Caki2 (cell line): ENCODE data around the gene CD209. TPM values are rescaled to one million over a fixed set of nuclear protein-coding genes. Genes with fewer than 3 reads are reported as not detected.
"Not testable (repeated sequence)": the region's sequence is repeated elsewhere in the genome, so short reads cannot be mapped to it uniquely, and the experiment has no call there.

Source experiments
- DNase-seq: peaks from one replicate; pipeline ENCODE4 v3.0.0-alpha.2; 2015; ENCODE audit warnings: low read depth
- in situ Hi-C: cut with HindIII; loops from 2 replicates; pipeline ENCODE4 v1.10.0; 2016; ENCODE audit warnings: low sequenced_read_pairs, low pct_unique_long_range_greater_than_20kb, mixed read lengths
- total RNA-seq: library from RNA; depleted of rRNA; stranded (reverse); fragments of >200 nt; shearing (Covaris generic); gene quantifications from 2 replicates; pipeline ENCODE4 v1.2.3, GENCODE V29; 2014; ENCODE audit warnings: low replicate concordance; rRNA removed

CD209 gene, protein sequence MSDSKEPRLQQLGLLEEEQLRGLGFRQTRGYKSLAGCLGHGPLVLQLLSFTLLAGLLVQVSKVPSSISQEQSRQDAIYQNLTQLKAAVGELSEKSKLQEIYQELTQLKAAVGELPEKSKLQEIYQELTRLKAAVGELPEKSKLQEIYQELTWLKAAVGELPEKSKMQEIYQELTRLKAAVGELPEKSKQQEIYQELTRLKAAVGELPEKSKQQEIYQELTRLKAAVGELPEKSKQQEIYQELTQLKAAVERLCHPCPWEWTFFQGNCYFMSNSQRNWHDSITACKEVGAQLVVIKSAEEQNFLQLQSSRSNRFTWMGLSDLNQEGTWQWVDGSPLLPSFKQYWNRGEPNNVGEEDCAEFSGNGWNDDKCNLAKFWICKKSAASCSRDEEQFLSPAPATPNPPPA
- total RNA-seq: not detected in 2 replicates

GRCh38 chr19:7746903-7747884, at the start of gene CD209:
Gene CD209, minus strand, starts transcription at chr19:7747534. Its CDS starts 23 bp downstream, at chr19:7747511.
- DNase-seq: no peak
- in situ Hi-C loops: no loop called here

GRCh38 chr19:7795555-7796161, 48.3 kb upstream of the CD209 start:
- in situ Hi-C loops: no loop called here
- DNase-seq: no peak

- in situ Hi-C loops: no loop called here
- DNase-seq: no peak
Measured at GRCh38 chr19:7793493-7793892, 46.2 kb upstream of the CD209 start.

GRCh38 chr19:7792701-7793100, 45.4 kb upstream of the CD209 start:
- DNase-seq, in situ Hi-C loops: not testable (repeated sequence)

- in situ Hi-C loops: no loop called here
- DNase-seq: no peak
Measured at GRCh38 chr19:7792281-7792680, 44.9 kb upstream of the CD209 start.

GRCh38 chr19:7790416-7790815, 43.1 kb upstream of the CD209 start:
- no peak for DNase-seq
- in situ Hi-C loops: no loop called here

- in situ Hi-C loops: no loop called here
Measured at GRCh38 chr19:7789447-7789846, 42.1 kb upstream of the CD209 start.

DNA sequence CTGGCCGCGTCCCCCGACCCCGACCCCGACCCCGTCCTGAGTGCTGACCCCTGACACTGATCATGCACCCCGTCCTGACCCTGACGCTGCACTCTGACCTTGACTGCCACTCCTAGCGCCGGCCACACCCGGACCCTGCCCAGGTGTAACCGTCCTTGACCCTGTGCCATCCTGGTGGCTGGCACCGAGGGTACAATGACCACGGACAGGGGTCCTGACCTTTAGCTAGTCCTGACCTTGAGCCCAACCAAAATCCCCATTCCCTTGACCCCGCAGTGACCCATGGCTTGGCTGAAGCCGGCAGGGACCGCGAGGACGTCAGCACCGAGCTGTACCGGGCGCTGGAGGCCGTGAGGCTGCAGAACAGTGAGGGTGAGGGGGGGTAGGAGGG, 41.6 kb upstream of the CD209 start:
- no peak for DNase-seq
- in situ Hi-C loops: no loop called here

More at GRCh38 chr19:7789447-7789846, 42.1 kb upstream of the CD209 start:
- DNase-seq: no peak

DNA sequence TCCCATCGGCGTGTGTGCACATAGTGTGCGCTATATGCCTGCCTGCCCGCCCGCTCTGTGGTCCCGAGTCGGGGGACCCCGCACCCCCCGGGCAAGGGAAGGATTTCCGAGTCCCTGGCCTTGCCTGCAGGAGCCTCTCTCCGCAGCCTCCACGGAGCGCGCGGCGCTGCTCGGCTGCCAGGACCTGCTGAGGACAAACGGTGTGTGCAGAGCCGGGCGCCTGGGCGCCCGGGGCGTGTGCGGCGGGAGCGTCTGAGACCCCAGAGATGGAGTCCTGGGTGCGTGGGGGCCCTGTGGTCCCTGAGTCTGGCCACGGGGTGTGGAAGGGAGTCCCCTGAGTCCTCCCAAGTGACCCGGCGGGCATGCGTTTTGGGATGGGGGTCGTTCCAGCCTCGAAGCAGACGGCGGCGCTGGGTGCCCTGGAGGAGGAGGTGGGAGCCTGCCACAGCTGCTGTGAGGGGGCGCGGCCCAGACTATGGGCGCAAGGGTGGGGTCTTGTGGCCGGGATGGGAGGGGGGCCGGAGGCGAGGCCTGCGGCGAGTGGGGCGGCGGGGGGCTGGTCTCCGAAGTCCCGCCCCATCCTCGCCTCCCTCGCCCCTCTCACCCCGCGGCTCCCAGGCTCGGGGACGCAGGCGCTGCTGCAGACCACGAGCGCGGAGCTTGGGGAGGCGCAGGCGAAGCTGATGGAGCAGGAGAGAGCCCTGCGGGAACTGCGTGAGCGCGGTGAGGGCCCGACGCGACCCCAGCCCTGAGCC, 41.0 kb upstream of the CD209 start:
- in situ Hi-C loops: no loop called here
- DNase-seq: no peak

- DNase-seq: no peak
- in situ Hi-C loops: no loop called here
Measured at GRCh38 chr19:7787602-7788177, 40.4 kb upstream of the CD209 start.

DNA sequence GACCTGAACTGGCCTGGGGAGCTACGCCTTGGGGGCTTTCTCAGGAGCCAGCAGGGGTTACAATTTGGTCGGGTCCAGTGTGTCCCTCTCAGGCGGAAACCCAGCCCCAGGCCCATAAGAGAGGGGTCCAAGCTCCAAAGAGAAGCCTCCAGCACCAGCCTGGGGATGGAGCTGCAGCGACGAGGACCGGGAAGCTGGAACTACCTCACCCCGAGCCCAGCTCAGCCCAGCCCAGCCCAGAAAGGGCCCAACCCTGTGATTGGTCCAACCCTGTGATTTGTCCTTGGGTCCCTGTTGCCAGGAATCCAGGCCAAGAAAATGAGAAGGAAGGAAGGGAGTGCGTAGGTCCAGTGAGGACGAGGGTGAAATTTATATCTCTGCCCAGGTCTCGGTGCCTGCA, 39.8 kb upstream of the CD209 start:
- in situ Hi-C loops: no loop called here
- DNase-seq: no peak

DNA sequence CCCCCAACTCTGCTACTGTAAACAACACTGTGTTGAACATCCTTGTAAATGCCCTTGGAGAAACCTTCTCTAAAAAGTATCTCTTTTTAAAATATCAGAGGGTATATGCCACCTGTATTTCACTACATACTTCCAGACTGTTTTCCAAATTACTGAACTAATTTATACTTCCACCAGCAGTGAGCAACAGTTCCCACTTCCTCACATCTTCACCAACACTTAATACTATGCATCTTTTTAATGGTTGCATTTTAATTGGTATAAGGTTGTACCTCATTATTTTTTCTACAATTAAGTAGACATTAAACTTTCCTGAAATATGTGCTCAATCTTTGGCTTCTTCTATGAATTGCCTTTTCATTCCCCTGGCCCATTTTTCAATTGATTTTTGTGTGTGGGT, 37.5 kb upstream of the CD209 start:
- DNase-seq: no peak
- in situ Hi-C loops: no loop called here

GRCh38 chr19:7783991-7784423, 36.7 kb upstream of the CD209 start:
- no peak for DNase-seq
- in situ Hi-C loops: no loop called here

GRCh38 chr19:7781157-7781556, 33.8 kb upstream of the CD209 start:
- no peak for DNase-seq
- in situ Hi-C loops: no loop called here

DNA sequence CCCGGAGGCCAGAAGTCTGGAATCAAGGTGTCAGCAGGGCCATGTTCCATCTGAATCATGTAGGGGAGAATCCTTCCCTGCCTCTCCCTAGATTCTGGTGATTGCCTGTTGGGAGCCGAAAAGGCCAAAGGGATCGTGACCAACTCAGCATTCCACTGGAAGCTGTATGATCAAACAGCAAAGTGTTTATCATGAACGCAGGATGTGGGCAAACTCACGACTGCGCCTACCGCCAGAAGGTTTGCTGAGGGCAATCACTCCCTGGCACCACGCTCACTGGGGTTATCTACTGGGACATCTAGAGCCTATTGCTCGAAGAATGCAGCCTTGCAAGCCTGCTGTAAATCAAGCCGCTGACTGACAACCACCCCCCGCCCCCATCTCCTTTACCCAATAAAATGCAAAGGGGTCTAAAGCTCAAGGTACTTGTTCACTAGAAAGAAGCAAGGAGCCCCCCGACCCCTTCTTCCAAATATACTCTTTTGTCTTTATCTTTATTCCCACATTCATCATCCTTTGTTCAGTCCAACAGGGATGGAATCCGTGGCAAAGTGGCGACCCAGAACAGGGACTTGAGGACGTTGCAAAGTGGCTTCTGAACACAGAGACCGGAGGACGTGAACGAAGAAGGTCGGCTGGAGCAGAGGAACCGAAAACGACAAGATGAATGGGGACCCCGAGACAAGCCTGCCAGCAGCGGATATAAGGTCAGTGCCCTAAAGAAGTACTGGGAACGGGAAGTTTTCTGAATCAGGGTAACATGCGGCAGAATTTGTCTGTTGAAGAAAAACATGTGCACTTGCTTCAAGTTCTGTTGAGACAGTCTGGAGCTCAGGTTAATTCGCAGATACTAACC, 32.5 kb upstream of the CD209 start:
- in situ Hi-C loops: no loop called here
- DNase-seq: no peak

DNA sequence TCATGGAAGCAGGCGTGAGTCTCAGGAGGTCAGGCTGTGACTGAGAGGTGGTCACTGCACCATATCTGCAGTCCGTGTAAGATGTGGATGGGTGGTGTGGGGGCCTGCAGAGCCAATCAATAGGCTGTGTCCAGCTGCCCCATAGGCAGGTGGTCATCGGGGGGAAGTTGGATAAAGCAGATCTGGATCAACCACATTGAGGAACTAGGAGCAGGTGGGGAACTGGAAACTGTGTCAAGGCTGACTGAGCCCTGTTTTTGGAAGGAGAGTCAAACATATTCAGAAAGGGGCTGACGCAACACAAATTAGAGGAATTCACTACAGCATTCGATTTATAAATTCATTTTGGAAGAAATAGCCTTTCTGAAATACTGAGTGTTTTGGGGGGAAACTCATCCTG, 30.7 kb upstream of the CD209 start:
- DNase-seq: no peak
- in situ Hi-C loops: no loop called here

DNA sequence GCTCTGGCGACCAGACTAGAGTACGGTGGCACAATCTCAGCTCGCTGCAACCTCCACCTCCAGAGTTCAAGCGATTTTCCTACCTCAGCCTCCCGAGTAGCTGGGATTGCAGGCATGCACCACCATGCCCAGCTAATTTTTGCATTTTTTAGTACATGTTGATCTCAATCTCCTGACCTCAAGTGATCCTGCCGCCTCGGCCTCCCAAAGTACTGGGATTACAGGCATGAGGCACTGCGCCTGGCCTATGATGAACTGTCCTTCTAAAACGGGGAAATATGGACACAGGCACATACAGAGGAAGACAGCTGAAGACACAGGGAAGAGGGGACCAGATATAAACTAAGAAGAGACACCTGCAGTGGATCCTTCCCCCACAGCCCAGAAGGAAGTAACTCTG, 28.4 kb upstream of the CD209 start:
- in situ Hi-C loops: no loop called here
- DNase-seq: no peak
